Activated CD4-positive, CD25-positive, alpha-beta regulatory T cell (primary cell): ENCODE results near the gene CD300LB.
"Not testable (repeated sequence)": the region's sequence is repeated elsewhere in the genome, so short reads cannot be mapped to it uniquely, and the experiment has no call there.

Source experiments
- DNase-seq, 4 experiments: peaks; one replicate each; lab custom pipeline; 2025; lab: John Stamatoyannopoulos, UW

The CD300LB gene

DNA sequence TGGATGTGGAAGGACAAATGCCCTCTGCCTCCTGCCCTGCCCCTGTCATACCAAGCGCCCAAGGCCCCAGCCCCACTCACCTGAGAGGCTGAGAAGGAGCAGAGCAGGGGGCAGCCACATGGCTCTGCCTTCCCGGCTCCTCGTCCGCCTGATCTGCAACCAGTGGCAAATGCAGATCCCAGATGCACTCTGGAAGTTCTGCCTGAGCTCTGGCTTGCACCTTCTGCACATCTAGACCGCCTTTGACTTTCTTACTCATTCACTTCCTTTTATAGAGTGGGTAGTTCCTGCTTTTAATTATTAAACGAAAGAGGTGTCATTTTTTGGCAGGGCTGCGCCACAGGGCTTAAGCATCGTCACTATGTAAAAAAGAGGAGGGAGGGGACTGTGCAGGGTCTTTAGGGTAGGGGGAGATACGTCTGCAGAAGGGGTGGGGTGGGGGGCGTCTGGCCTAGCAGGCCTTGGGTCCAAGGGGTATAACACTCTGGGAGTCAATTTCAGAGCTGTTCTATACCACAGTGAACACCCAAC is at the start of gene CD300LB:
Gene CD300LB (minus strand): TSS at position 245 of the 531 bp plus-strand sequence. CDS start 125 bp downstream, at position 120.
- no peak for DNase-seq

DNA sequence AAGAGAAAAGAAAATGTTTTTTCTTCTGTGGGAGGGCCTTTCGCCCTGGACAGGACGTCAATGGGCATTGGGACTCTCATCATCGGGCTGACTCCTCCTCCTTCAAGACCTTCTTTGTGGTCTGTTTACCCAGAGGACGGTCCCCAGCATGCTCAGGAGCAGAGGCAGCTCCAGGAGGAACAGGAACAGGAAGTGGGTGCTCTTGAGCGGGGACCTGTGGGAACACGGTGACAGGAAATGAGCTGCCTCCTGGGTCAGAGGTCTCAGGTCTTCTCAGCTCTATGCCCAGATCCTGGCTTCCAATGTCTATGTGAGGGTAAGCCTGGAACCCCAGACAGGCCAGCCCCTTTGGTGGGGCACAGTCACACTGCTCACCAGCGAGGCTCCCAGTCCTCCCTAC is 48.6 kb upstream of the CD300LB start:
- no peak for DNase-seq

DNA sequence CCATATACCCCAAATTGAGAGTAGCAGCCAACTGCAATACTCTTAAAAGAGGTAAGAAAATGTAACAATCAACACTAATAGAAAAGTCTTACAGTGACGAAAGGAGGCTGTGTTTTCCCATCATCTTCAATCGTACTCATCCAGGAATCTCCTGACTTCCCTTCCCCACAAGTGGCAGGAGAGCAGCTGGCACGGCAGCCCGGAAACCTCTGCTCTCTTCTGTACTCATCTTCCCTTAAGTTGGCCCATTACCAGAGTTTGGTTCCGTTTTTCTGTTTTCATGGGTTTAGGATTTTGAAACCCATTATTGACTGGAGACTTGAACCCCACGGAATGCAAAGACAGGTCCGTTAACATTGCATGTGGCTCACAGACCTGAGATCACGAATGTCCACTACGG is 47.7 kb upstream of the CD300LB start:
- no peak for DNase-seq

DNA sequence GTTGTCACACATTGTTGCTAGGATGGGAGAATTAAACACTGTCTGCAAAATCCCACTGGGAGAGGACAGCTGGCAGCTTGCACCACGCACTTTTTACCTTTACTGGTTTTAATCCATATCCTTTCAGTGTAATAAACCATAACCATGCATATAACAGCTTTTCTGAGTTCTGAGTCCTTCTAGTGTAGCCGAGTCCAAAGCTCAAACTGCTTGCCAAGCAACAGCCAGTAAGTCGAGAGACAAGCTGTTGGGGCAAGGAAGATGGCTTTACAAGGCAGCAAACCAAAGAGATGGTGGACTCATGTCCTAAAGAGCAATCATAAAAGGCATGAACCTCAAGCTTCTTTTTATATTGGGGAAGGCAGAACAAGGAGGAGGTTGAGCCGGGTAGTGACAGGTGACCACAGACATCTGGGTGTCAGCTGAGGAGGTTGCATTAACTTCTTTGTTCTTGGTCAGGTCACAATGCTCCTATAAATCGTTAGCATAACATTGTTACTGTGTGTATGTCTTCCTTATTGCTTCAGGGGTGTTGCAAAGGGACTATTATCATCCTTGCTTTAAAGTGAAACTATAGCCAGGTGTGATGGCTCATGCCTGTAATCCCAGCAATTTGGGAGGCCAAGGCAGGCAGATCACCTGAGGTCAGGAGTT is 43.3 kb upstream of the CD300LB start:
- no peak for DNase-seq

DNA sequence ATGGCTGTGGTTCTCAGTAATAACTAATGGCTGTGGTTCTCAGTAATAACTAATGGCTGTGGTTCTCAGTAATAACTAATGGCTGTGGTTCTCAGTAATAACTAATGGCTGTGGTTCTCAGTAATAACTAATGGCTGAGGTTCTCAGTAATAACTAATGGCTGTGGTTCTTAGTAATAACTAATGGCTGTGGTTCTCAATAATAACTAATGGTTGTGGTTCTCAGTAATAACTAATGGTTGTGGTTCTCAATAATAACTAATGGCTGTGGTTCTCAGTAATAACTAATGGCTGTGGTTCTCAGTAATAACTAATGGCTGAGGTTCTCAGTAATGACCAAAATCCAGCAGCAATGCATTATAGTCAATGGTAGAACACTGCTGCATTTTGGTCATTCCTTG is 42.4 kb upstream of the CD300LB start:
- DNase-seq = not testable (repeated sequence)

DNA sequence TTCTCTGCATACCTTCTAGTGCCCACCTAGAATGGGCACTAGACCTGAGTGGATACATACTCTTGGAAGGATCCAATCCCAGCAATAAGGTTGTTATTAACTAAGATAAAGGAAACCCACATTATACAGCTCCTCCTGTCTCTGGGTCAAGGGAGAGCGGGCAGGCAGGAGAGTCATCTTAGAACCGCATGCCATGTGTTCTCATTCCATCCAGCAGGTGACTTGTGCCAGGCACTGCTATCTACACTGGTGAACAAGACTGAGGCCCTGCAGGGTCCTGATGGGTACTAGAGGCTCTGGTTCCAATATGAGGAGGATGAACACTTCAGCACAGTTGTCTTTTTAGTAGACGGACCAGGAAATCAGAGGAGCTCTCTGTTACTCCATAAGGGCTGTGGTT is 41.9 kb upstream of the CD300LB start:
- DNase-seq = no peak

DNA sequence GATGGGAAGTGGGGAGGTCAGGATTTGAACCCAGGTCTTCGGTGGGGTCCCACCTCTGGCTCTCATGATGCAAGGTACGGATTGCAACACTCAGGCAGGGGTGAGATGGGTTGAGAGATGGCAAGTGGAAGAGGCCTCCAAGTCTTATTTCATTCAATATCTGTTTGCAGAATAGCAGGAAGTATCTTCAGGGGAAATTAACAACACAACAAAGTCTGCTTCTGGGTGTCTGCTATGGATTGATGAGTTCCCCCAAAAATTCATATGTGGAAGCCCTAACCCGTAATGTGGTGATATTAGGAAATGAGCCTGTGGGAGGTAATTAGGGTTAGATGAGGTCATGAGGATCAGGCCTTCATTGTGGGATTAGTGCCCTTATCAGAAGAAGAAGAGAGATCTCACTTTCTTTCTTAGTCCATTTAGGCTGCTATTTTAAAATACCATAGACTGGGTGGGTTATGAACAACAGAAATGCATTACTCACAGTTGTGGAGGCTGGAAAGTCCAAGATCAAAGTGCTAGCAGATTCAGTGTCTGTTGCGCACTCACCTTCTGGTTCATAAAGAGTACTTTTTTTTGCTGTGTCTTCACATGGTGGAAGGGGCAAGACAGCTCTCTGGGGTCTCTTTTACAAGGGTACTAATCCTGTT is 40.5 kb upstream of the CD300LB start:
- no peak for DNase-seq

DNA sequence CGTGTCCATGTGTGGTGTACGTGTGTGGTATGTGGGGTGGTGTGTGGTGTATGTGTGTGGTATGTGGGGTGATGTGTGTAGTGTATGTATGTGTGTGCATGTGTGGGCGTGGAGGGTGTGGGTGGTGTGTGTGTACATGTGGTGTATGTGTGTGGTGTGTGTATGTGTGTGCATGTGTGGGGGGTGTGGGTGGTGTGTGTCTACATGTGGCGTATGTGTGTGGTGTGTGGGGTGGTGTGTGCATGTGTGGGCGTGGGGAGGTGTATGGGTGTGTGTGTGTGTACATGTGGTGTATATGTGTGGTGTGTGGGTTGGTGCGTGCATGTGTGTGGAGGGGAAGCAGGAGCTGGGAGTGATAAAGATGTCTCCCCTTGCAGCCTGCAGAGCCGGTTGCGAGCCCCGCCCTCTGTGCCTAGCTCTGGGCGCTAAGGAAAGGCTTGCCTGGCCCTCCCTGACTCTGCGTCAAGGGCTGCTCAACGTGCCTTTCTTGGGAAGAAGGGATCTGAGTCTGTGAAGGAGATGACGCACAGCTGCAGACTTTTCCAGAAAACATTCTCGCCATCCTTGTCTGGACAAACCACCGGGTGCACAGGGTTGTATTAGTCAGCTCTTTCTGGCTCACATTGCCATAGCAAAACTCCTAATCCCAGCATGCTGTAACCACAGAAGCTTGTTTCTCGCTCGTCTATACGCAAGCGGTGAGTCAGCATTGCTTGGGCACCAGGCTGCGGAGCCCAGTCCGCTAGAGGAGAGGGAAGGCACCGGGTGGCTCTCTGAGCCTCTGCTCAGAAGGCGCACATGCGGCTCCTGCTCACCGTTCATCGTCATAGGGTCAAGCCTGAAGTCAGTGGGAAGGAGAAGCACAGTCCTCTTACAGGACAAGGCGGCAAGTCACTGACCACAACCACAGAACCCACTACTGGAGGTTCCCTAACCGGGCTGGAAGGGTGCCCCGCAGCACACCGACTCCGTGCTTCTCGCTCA is 38.0 kb upstream of the CD300LB start:
- DNase-seq = no peak

DNA sequence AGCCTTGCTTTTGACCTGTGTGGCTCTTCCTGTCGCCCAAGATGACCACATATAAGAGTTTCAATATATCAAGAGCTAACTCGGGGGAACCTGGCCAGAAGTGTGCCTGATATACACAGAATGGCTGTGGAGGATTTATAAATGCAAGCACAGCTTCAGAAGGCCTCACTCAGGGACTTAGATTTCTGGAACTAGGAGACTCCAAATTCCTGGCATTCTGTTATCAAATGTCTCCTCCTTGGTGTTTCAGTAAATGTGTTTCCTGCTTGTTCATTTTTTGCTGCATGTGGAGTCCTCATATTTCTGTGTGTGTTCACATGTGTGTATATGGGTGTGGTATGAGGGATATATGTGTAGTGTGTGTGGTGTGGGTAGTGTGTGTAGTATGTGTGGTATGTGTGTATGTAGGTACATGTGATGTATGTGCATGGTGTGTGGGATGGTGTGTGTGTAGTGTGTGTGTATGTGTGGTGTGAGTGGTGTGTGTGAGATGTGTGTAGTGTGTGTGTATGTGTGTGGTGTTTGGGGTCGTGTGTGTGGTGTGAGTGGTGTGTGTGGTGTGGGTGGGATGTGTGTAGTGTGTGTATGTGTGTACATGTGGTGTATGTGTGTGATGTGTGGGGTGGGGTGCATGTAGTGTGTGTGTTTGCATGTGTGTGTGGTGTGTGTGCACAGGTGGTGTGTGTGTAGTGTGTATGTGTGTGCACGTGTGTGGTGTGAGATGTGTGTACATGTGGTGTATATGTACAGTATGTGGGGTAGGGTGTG is 37.0 kb upstream of the CD300LB start:
- DNase-seq = no peak

DNA sequence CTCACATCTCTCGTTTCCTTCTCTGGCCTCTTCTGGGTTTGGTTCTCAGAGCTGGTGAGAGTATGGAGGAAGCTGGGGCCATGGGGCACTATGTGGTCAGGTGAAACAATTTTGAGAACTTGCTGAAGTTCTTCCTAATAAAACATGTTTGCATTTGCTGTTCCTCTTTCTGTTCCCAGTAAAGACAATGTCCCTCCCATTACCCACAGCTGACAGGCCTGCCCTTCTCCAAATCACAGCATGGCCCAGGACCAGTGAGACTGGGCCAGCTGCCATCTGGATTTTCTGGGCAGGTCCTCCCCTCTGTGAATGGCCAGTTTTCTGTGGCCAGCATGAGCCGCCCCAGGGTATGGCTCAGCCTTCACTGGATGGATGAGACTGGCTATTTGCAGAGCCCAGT is 36.1 kb upstream of the CD300LB start, which contains the start of gene CD300H:
Gene CD300H (minus strand): TSS at position 113 of the 400 bp plus-strand sequence.
- DNase-seq = no peak

DNA sequence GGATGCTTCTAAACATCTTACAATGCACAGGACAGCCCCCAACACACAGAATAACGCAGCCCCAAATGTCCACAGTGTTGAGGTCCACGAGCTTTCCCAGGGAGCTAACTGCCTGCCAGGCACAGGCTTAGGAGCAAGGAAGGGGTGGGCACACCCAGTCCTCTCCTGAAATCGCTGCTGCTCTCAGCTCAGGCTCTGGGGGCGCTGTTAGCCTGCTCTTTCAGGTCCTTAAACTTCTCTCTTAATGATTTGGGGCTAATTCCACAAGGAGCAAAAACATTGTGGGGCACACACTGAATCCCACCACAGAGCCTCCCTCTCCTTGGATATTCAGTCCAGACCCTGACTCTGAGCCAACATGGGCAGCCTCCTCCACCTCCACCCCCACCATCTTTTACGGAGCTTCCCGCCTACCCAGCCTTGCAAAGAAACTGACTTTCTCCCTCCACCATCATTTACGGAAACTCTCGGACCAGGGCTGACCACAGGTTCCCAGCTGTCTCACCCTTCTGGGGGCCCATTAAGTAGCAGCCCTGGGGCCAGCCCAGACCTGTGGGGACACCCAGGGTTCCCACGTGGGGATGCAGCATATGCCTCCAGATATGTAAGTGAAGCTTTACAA is 35.0 kb upstream of the CD300LB start:
- no peak for DNase-seq

DNA sequence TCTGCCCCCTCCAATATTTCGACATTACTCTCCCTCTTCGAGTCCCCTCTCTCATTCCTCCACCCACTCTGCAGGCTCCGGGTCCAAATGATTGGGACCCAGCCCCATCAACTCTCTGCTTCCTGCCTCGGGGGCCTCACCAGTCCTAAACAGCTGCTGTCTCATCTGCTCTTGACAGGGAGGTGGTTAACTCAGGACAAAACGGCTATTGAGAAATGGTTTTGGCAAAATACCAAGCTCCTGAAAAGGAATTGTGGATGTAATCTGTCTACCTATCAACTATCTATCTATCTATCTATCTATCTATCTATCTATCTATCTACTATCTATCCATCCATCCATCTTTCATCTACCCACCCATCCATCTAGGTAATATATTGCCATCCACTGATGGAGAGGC is 33.9 kb upstream of the CD300LB start:
- DNase-seq = no peak

DNA sequence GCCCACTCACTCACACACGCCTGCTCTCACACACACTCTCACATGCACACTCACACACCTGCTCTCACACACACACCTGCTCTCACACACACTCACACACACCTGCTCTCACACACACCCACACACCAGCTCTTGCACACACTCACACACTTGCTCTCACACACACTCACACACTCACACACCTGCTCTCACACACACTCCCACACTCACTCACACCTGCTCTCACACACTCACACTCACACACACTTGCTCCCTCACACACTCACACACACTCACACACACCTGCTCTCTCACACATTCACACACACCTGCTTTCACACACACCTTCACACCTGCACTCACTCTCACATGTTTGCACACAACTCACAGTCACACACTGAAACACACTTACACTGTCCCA is 32.1 kb upstream of the CD300LB start:
- DNase-seq = no peak

DNA sequence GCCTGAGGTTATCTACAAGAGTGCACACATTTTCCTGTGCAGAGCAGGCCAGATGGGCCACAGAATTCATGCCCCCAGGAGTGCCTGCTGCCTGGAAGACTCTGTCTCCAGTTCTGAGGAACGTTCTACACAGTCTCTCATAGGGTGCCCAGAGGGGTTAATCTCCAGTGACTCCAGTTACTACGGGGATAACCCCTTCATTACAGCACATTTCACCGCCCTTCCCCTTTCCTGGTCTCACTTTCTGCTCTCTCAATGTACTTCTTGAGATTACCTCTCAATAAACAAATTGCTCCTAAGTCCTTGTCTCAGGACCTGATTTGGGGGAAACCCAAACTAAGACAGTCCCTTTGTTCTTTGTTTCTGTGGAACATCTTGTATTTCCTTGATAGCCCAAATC is 30.3 kb upstream of the CD300LB start:
- DNase-seq = no peak

DNA sequence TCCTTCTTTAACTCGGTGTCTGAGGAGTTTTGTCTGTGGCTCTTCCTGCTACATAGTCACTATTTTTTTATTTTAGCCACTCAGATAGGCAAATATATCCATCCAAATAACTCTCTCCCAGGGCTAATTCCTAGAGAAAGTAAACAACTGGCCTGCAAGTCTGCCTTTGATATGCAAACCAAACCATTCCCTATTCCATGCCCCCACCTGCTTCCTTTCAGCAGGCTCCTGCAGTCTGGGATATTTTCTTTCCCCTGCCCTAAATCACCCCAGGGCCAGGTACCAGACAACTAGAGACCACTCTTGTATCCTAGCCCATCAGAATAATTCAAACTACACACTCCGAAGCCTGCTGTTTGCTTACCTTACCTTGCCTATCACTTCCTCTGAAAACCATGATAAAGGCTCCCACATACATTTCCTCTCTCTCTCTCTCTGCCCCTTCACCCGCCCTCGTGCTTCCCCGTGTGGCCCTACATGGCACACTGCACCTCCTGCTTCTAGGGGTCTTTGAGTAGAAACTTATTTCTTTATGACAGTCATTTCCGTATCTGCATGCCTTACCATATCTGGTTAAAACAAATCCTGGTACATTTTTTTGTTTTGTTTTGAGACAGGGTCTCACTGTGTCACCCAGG is 27.7 kb upstream of the CD300LB start:
- no peak for DNase-seq

DNA sequence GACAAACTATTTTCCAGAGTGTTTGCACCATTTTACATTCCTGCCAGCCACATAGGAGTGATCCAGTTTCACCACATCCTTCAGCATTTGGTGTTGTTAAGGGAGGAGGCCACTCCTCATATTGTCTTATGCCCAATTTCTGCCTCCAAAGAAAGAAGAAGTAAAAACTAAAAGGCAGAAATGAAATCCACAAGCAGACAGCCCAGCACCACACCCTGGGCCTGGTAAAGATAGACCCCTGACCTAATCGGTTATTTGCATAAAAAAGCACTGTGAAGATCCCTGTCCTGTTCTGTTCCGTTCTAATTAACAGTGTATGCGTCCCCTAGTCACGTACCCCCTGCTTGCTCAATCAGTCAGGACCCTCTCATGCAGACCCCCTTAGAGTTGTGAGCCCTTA is 27.1 kb upstream of the CD300LB start:
- DNase-seq = not testable (repeated sequence)

DNA sequence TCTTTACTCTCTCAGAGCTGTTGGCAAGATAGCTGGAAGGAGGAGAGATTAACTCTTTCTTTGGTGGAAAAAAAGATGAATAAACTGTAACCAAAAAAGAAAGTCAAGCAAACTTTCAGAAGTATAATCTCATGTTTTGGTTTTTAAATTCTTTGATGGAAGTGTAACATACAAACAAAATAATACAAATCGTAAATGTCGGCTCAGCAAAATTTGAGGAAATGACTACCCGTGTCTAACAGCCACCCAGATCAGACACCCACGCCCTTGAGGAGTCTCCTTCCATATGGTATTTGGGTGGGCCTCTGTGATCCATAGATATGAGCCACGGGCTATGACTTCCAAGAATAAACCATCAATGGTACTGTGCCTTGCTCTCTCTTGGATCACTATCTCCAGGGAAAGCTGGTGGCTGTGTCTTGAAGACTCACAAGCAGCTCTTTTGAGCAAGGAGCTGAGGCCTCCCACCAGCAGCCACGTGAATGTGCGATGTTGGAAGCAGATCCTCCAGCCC is 24.2 kb upstream of the CD300LB start:
- no peak for DNase-seq

DNA sequence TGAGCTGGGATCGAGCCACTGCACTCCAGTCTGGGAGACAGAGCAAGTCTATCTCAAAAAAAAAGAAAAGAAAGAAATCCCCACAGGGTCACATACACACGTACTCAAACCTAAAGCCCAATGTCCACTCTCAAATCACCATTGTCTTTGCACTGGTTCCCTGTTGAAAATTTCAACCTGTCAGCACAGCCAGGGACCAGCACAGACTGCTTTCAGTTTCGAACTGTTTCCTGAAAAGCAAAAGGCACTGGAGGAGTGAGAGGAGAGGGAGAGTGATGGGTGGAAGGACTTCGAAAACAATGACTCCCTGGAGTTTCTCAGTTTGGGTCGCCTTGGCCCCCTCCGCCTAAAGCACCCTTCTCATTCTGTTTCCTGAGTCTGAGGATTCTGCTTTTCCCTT is 23.6 kb upstream of the CD300LB start:
- no peak for DNase-seq

DNA sequence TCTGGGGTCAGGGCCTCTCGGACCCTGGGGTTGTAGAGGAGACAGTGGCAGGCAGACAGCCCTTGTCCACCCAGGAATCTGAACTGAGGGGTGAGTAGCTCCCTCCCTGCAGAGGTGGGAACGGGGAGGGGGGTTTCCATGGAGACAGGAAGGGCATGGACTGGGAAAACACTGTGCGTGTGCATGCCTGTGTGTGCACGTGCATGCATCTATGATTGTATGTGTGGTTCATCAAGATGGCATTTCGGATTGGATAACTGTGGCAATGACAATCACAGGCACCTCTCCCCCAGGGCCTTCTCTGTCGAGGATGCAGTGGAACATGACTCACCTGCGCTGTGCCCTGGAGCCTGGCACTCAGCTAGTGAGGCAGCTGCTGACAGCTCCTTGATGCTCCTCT is 20.8 kb upstream of the CD300LB start:
- DNase-seq = no peak

DNA sequence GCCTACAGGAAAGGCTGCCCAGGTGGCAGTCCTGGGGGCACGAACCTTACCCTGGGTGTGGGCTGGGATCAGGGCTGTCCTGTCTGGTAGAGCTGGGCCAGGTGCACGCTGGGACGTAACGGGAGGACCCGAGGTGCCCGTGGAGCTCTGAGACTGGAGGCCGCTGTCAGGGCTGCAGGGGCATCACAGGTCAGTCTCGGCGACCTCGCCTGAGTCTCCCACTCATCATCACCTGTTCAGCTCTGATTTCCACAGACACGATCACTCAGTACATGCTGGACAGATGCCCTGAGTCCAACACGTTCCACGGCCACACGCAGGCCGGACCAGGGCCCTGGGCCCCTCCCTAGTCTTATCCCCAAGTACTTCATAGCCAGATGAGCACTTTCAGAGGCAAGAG is 19.3 kb upstream of the CD300LB start:
- no peak for DNase-seq
